Measurements from ENCODE around the gene BMPER.

BMPER gene

GRCh38 chr7:33887266-33887975 lies 17.9 kb upstream of the BMPER start:
- in situ Hi-C loops (cut with MboI; ENCODE audit: low sequenced_read_pairs) = no loop called here

- in situ Hi-C loops (cut with MboI; ENCODE audit: low sequenced_read_pairs) = no loop called here
Observed at GRCh38 chr7:33888166-33888565, 17.2 kb upstream of the BMPER start.

GRCh38 chr7:33892945-33893344 lies 12.4 kb upstream of the BMPER start:
- in situ Hi-C loops (cut with MboI; ENCODE audit: low sequenced_read_pairs) = no loop called here

GRCh38 chr7:33893377-33893776 lies 12.0 kb upstream of the BMPER start:
- in situ Hi-C loops (cut with MboI; ENCODE audit: low sequenced_read_pairs) = no loop called here

- in situ Hi-C loops (cut with MboI; ENCODE audit: low sequenced_read_pairs) = no loop called here
Observed at GRCh38 chr7:33895025-33895804, 10.1 kb upstream of the BMPER start.

- in situ Hi-C loops (cut with MboI; ENCODE audit: low sequenced_read_pairs) = no loop called here
Observed at GRCh38 chr7:33900501-33900900, 4.8 kb upstream of the BMPER start.

- in situ Hi-C loops (cut with MboI; ENCODE audit: low sequenced_read_pairs) = no loop called here
Observed at GRCh38 chr7:33901199-33901598, 4.1 kb upstream of the BMPER start.

GRCh38 chr7:33901847-33902246 lies 3.5 kb upstream of the BMPER start:
- in situ Hi-C loops (cut with MboI; ENCODE audit: low sequenced_read_pairs) = no loop called here

GRCh38 chr7:33902746-33903145 lies 2.6 kb upstream of the BMPER start:
- in situ Hi-C loops (cut with MboI; ENCODE audit: low sequenced_read_pairs) = no loop called here

- in situ Hi-C loops (cut with MboI; ENCODE audit: low sequenced_read_pairs) = no loop called here
Observed at GRCh38 chr7:33903791-33904680, 1.3 kb upstream of the BMPER start.

- in situ Hi-C loops (cut with MboI; ENCODE audit: low sequenced_read_pairs) = no loop called here
Observed at GRCh38 chr7:33904681-33905388, 504 bp upstream of the BMPER start.

- in situ Hi-C loops (cut with MboI; ENCODE audit: low sequenced_read_pairs) = no loop called here
Observed at GRCh38 chr7:33906697-33907096, 1.4 kb downstream of the BMPER start.

GRCh38 chr7:33907625-33908024 lies 2.3 kb downstream of the BMPER start:
- in situ Hi-C loops (cut with MboI; ENCODE audit: low sequenced_read_pairs) = no loop called here

- in situ Hi-C loops (cut with MboI; ENCODE audit: low sequenced_read_pairs) = no loop called here
Observed at GRCh38 chr7:33909318-33909717, 4.0 kb downstream of the BMPER start.

- in situ Hi-C loops (cut with MboI; ENCODE audit: low sequenced_read_pairs) = no loop called here
Observed at GRCh38 chr7:33909755-33910154, 4.4 kb downstream of the BMPER start.

- in situ Hi-C loops (cut with MboI; ENCODE audit: low sequenced_read_pairs) = no loop called here
Observed at GRCh38 chr7:33910756-33911155, 5.4 kb downstream of the BMPER start.

GRCh38 chr7:33916357-33917081 lies 11.2 kb downstream of the BMPER start:
- in situ Hi-C loops (cut with MboI; ENCODE audit: low sequenced_read_pairs) = no loop called here

GRCh38 chr7:33917661-33918060 lies 12.3 kb downstream of the BMPER start:
- in situ Hi-C loops (cut with MboI; ENCODE audit: low sequenced_read_pairs) = no loop called here

- in situ Hi-C loops (cut with MboI; ENCODE audit: low sequenced_read_pairs) = no loop called here
Observed at GRCh38 chr7:33918438-33919143, 13.3 kb downstream of the BMPER start.

- in situ Hi-C loops (cut with MboI; ENCODE audit: low sequenced_read_pairs) = no loop called here
Observed at GRCh38 chr7:33919449-33919848, 14.1 kb downstream of the BMPER start.

Measured in HL-60/S4 (cell line).